GM12891 (cell line): ENCODE results near the gene RASAL1.
A peak's percentile ranks its signal among the peaks of the same experiment; 100 is the strongest.

Source experiments
- DNase-seq: peaks from one replicate; pipeline ENCODE4 v3.0.0; 2011; ENCODE audit warnings: low spot score; ENCODE audit not compliant: insufficient read length
- FAIRE-seq: peaks from 2 replicates; lab custom pipeline; 2011; peaks lifted over from hg19 to GRCh38; lab: Jason Lieb, UNC
- PAX5 ChIP-seq: IDR thresholded peaks from 2 replicates; pipeline ENCODE4 v1.6.1; 2011; ENCODE audit warnings: low read length, moderate library complexity, mild to moderate bottlenecking; ENCODE audit not compliant: insufficient read depth, severe bottlenecking
- POLR2A ChIP-seq: IDR thresholded peaks from 2 replicates; pipeline ENCODE4 v1.6.1; 2011; ENCODE audit warnings: low read depth, low read length, control low read depth
- POLR2AphosphoS5 ChIP-seq: IDR thresholded peaks from 2 replicates; pipeline ENCODE4 v1.6.1; 2011; ENCODE audit warnings: low read depth, low read length, control low read depth
- POU2F2 ChIP-seq: IDR thresholded peaks from 2 replicates; pipeline ENCODE4 v1.6.1; 2011; ENCODE audit warnings: low read depth, mild to moderate bottlenecking, control low read depth, low read length, moderate library complexity
- SPI1 ChIP-seq: IDR thresholded peaks from 2 replicates; pipeline ENCODE4 v1.6.1; 2011; ENCODE audit warnings: low read depth, low read length, control low read depth
- TAF1 ChIP-seq: IDR thresholded peaks from 2 replicates; pipeline ENCODE4 v1.6.1; 2011; ENCODE audit warnings: low read depth, low read length, control low read depth

Gene RASAL1

GRCh38 chr12:113066813-113067400, 68.7 kb downstream of the RASAL1 start:
- TF ChIP-seq TAF1 (no peak), POU2F2 (no peak), POLR2AphosphoS5 (no peak), SPI1 (no peak), POLR2A (no peak), PAX5 (no peak)
- FAIRE-seq: no peak
- DNase-seq: no peak

GRCh38 chr12:113065126-113066007, 70.2 kb downstream of the RASAL1 start:
- no peak for FAIRE-seq
- TF ChIP-seq POLR2A: no peak
- no peak for TF ChIP-seq POU2F2
- TF ChIP-seq PAX5: no peak
- no peak for TF ChIP-seq TAF1
- TF ChIP-seq POLR2AphosphoS5: no peak
- no peak for TF ChIP-seq SPI1

DNA sequence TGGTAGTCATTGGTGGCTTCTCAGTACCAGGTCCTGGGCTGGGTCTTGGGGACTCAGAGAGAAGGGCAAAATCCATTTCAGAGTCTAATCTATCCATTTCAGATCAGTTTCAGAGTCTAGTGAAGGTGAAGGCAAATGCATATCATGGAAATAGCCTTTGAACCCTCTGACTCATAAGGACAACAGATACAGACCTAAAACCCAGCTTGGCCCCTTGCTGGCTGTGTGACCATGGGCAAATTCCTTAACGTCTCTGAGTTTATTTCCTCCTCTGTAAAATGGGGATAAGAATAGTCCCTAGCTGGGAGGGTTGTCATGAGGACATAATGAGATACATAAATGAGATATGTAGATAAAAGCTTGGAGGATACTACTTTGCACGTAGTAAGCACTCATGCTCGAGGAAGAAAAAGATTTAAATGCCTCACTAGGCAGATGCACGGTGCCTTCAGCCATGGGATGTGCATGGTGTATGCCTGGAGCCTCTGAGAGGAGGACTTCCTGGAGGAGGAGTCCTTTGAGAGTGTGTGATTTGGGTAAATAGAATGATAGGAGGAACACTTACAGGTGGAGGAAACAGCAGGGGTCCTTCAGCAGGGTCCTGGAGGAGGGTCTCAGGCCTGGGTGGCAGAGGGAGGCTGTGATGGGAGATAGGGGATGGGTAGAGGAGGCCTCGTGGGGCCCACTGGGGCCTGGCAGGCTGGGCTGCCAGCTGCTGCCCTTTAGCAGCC, 71.0 kb downstream of the RASAL1 start:
- TF ChIP-seq POLR2A (no peak), TAF1 (no peak), POU2F2 (no peak), PAX5 (no peak), POLR2AphosphoS5 (no peak), SPI1 (no peak)
- no peak for FAIRE-seq

More at GRCh38 chr12:113065126-113066007, 70.2 kb downstream of the RASAL1 start:
- peak; percentile 63 for DNase-seq

GRCh38 chr12:113063396-113064350, 71.9 kb downstream of the RASAL1 start:
- DNase-seq: no peak
- TF ChIP-seq POU2F2 (no peak), PAX5 (no peak), SPI1 (no peak), POLR2A (no peak), TAF1 (no peak), POLR2AphosphoS5 (no peak)
- no peak for FAIRE-seq

More for the DNA sequence above, 71.0 kb downstream of the RASAL1 start:
- DNase-seq: no peak

DNA sequence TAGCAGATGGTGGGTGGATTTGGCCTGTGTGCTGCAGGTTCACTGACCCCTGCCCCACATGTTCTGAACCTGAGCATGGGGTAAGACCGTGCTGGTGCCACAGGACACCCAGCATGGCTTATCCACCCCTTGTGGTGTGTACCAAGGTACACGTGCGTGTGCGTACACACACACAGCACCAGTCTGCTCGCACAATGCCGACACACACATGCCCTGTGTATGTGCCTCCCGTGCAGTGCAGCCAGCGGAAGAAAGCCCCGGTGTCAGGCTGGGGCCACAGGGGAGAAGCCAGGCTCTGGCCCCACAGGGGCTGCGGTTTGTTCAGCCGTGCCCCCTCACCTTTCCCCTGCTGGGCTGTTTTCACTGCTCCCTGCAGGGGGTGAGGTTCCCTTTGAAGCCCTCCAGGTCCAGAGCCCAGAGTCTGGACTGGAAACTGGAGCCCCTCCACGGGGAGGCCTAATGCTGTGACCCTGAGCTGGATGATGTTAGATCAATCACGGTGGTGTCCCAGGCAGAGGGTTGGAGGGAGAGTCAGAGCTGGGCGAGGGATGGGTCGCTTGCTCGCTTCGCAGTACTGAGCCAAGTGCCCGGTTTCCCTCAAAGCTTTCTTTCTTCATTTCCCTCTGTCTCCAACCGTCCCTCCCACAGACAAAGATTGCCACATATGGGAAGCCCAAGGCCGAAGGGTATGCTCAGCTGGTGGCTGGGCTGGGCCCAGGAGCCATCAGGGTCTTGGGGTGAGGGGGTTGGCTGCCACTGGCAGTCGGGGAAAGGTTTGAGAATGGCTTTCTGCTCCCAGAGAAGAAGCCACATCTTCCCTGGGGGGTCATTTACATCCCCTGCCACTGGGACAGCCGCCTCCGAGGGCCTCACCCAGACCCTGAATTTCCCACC, 72.8 kb downstream of the RASAL1 start:
- DNase-seq (no peak), FAIRE-seq (peak; percentile 96)
- TF ChIP-seq PAX5 (no peak), TAF1 (no peak), POLR2AphosphoS5 (no peak), POLR2A (no peak), SPI1 (no peak), POU2F2 (no peak)

GRCh38 chr12:113061061-113061694, 74.4 kb downstream of the RASAL1 start:
- peak; percentile 43 for FAIRE-seq
- DNase-seq: no peak
- no peak for TF ChIP-seq POLR2AphosphoS5
- no peak for TF ChIP-seq PAX5
- TF ChIP-seq SPI1: 0 out of 2 replicates have a peak, but pooled peaks have one; percentile 3
- TF ChIP-seq POLR2A: no peak
- TF ChIP-seq TAF1: no peak
- no peak for TF ChIP-seq POU2F2

DNA sequence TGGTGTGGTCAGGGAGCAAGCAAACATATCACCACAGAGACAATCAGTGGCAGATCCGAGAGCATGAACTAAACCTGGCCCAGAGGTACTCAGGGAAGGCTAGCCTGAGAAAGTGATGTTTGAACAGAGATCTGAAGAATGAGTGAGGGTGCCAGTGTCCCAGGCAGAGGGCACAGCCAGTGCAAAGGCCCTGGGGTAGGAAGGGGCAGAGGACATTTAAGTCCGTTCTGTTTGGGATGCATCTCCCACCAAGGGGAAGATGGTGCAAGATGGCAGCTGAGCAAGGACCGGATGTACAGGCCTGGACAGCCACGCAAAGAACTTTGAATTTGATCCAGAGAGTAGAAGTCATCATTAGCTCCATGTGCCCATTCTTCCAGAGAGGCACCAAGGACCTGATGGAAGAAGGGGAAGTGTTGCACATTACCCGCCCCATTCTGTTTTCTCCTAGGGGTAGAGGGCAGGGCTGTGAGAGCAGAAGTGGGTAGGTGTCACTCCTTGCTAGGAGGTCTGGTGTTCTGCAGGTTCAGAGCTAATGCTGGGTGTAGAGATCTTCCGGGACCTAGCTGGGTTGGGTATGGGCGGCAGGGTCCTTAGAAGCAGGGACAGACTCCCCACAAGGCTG, 75.1 kb downstream of the RASAL1 start:
- peak; percentile 64 for FAIRE-seq
- TF ChIP-seq POLR2A (no peak), SPI1 (0 out of 2 replicates have a peak, but pooled peaks have one; percentile 25)
- no peak for DNase-seq
